Tibial nerve (tissue), 4 donors: ENCODE data around the gene L3MBTL2.

Experiments
- EP300 ChIP-seq, 2 donors: sonication (generic); formaldehyde crosslinking; IDR thresholded peaks; one replicate each; pipeline ENCODE4 v1.6.1; 2017; ENCODE audit warnings: antibody characterized with exemption in 2 of 2, mild to moderate bottlenecking in 1 of 2
- POLR2A ChIP-seq, 2 donors: fragments of 450-650 bp; IDR thresholded peaks; one replicate each; pipeline ENCODE4 v1.6.1; 2017; ENCODE audit warnings: antibody characterized with exemption in 2 of 2, mild to moderate bottlenecking in 2 of 2, moderate library complexity in 2 of 2
- TF ChIP-seq, protein P1 (sequence below), 5 experiments: fragments of 200-600 bp in 3 of 5; fragments of 450-650 bp in 2 of 5; sonication (generic) in 3 of 5; IDR thresholded peaks; one replicate each; pipeline ENCODE4 v1.5.1; 2016 to 2019; ENCODE audit warnings: antibody characterized with exemption in 5 of 5, mild to moderate bottlenecking in 3 of 5, moderate library complexity in 2 of 5

GRCh38 chr22:41215409-41215808, 10.3 kb downstream of the L3MBTL2 start:
- TF ChIP-seq, protein P1, sequence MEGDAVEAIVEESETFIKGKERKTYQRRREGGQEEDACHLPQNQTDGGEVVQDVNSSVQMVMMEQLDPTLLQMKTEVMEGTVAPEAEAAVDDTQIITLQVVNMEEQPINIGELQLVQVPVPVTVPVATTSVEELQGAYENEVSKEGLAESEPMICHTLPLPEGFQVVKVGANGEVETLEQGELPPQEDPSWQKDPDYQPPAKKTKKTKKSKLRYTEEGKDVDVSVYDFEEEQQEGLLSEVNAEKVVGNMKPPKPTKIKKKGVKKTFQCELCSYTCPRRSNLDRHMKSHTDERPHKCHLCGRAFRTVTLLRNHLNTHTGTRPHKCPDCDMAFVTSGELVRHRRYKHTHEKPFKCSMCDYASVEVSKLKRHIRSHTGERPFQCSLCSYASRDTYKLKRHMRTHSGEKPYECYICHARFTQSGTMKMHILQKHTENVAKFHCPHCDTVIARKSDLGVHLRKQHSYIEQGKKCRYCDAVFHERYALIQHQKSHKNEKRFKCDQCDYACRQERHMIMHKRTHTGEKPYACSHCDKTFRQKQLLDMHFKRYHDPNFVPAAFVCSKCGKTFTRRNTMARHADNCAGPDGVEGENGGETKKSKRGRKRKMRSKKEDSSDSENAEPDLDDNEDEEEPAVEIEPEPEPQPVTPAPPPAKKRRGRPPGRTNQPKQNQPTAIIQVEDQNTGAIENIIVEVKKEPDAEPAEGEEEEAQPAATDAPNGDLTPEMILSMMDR (IDR thresholded peaks at IDR 0.05), result no peak
- TF ChIP-seq POLR2A (IDR thresholded peaks at IDR 0.05) (no peak), EP300 (IDR thresholded peaks at IDR 0.05) (no peak)
